ENCODE data around the gene NEURL1. TPM values are rescaled to one million over a fixed set of nuclear protein-coding genes. Genes with fewer than 3 reads are reported as not detected.

NEURL1 gene
- total and polyA plus RNA-seq, 12 donors = 0.18 to 12.5 (median 2.3) TPM; not detected in 3

- Histone ChIP-seq H3K36me3 (replicated peaks in 1 of 2) (no peaks in the 10 kb centered on the region), H3K27me3 (no peaks in the 10 kb centered on the region), H3K4me1 (replicated peaks in 1 of 2) (no peaks in the 10 kb centered on the region), H3K27ac (no peak overlapping the region), H3K4me3 (no peak overlapping the region), H3K9me3 (replicated peaks in 1 of 3) (no peaks in the 10 kb centered on the region)
- intact Hi-C loops (cut with DNase I) = no loop called here
- DNase-seq = no peak
- no peak for TF ChIP-seq POLR2A (IDR thresholded peaks at IDR 0.05)
- no peak for TF ChIP-seq CTCF (IDR thresholded peaks at IDR 0.05)
- WGBS, 4 donors = 64 to 71% (median 67%) methylated on average over 5 of the region's 5 CpGs
Observed at GRCh38 chr10:103469201-103469600, 24.3 kb upstream of the NEURL1 start.

- Histone ChIP-seq H3K27ac (peak overlapping the region in 1 of 5 donors; percentile 47), H3K4me1 (replicated peaks in 1 of 2) (no peaks in the 10 kb centered on the region), H3K27me3 (no peaks in the 10 kb centered on the region), H3K9me3 (replicated peaks in 1 of 3) (no peaks in the 10 kb centered on the region), H3K36me3 (replicated peaks in 1 of 2) (no peaks in the 10 kb centered on the region), H3K4me3 (no peak overlapping the region)
- DNase-seq = no peak
- WGBS, 4 donors = 61 to 74% (median 70%) methylated on average over 12 to 14 of the region's 14 CpGs
- intact Hi-C loops (cut with DNase I) = no loop called here
- TF ChIP-seq POLR2A (IDR thresholded peaks at IDR 0.05) = no peak
Observed at GRCh38 chr10:103470761-103471653, 22.5 kb upstream of the NEURL1 start.

GRCh38 chr10:103472005-103472404, 21.5 kb upstream of the NEURL1 start:
- no peaks in the 10 kb centered on the region for H3K4me1 ChIP-seq (replicated peaks in 1 of 2)
- peak overlapping the region in 1 of 5 donors; percentile 47 for H3K27ac ChIP-seq
- H3K9me3 ChIP-seq (replicated peaks in 1 of 3) = no peaks in the 10 kb centered on the region
- no peaks in the 10 kb centered on the region for H3K27me3 ChIP-seq
- TF ChIP-seq POLR2A (IDR thresholded peaks at IDR 0.05) (no peak), CTCF (IDR thresholded peaks at IDR 0.05) (no peak)
- no peak for DNase-seq
- no peak overlapping the region for H3K4me3 ChIP-seq
- intact Hi-C loops (cut with DNase I) = no loop called here
- 78 to 100% (median 84%) methylated on average over 2 of the region's 2 CpGs for WGBS, 4 donors
- no peaks in the 10 kb centered on the region for H3K36me3 ChIP-seq (replicated peaks in 1 of 2)

DNA sequence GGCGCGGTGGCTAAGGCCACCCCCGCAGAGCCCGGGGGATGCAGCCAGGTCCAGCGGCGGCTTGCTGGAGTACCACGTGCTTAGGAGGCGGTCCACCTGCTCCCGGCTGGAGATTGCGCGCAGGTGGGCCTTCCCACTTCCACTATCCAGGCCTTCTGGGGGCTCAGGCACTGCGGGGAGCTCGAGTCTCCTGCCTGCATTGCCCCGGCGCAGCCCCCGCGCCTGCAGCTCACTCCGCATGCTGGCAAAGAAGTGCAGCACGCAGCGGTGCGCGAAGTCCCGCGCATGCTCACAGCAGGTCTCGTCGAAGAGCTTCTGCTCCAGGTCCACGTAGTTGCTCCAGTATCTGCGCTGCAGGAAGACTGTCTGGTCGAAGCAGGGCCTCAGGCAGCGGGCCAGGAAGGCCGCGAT, 20.2 kb upstream of the NEURL1 start:
- intact Hi-C loops (cut with DNase I) = no loop called here
- TF ChIP-seq POLR2A (IDR thresholded peaks at IDR 0.05) = no peak
- TF ChIP-seq CTCF (IDR thresholded peaks at IDR 0.05) = no peak
- Histone ChIP-seq H3K27ac (no peak overlapping the region), H3K4me3 (no peak overlapping the region), H3K36me3 (replicated peaks in 1 of 2) (no peaks in the 10 kb centered on the region), H3K9me3 (replicated peaks in 1 of 3) (no peaks in the 10 kb centered on the region), H3K4me1 (replicated peaks in 1 of 2) (no peaks in the 10 kb centered on the region), H3K27me3 (no peaks in the 10 kb centered on the region)
- WGBS, 4 donors = 75 to 89% (median 83%) methylated on average over 9 to 32 of the region's 32 CpGs
- no peak for DNase-seq

DNA sequence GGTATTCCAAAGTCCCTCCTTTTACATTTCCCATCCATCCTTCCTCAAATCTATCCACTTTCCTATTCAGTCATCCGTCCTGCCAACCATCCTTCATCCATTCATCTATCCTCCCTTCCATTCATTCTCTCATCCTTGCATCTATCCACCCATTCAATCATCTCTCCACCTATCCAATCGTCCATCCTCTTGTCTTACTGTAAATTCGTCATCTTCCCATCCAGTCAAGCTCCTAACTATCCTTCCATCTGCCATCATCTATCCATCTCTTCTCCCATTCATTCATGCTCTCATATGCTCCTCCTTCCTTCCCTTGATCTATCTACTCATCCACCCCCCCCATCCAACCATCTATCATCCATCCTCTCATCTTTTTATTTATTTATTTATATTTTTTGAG, 19.4 kb upstream of the NEURL1 start:
- no peak overlapping the region for H3K4me3 ChIP-seq
- intact Hi-C loops (cut with DNase I) = no loop called here
- no peak overlapping the region for H3K27ac ChIP-seq
- no peaks in the 10 kb centered on the region for H3K4me1 ChIP-seq (replicated peaks in 1 of 2)
- no peak for DNase-seq
- WGBS, 4 donors = 81 to 92% (median 89%) methylated on average over 3 of the region's 3 CpGs
- H3K36me3 ChIP-seq (replicated peaks in 1 of 2) = no peaks in the 10 kb centered on the region
- TF ChIP-seq CTCF (IDR thresholded peaks at IDR 0.05) (no peak), POLR2A (IDR thresholded peaks at IDR 0.05) (no peak)
- no peaks in the 10 kb centered on the region for H3K9me3 ChIP-seq (replicated peaks in 1 of 3)
- H3K27me3 ChIP-seq = no peaks in the 10 kb centered on the region
